AG08395 (cell line): ENCODE data around the gene RADIL.

Experiments
- DNase-seq: peaks from one replicate; pipeline ENCODE4 v3.0.0; 2012; ENCODE audit warnings: mixed read lengths, low spot score

The RADIL gene

DNA sequence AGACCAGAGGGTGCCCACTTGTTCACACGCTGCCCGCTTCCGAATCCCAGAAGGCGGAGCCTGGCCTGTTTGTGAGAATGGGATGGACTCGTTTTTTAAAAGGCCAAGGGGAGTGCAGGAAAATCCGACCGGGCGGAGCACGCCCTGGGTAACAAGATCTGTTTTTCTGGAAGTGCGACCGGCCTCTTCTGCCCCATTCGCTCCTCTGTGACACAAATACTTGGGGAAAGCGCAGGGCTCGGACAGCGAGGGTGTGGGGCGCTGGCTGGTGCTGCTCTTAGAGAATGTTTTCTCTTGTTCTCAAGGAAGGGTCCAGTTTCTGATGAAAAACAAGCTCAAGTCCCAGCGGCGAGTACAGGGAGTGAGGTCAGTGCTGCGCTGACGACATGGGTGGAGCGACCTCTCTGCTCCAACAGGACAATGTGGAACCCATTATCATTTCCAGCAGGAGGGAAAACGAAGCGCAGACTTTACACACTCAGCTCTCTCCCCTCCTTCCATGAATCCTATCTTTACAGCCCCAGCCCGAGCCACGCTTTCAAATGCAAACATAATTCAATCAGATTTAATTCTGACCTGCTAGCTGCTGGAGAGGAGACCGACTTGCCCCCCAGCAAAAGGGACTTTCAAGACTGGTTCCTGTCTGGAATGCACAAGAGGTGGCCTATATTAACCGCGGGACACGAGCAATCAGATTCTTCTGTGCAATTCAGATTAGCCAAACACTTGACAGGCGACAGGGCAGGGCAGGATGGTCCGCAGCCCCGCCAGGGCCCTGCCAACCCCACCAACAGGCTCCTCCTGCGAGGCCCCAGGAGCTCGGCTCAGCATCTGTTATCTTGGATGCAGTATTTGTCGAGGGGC lies 1.1 kb downstream of the RADIL start:
- peak; percentile 81 for DNase-seq

DNA sequence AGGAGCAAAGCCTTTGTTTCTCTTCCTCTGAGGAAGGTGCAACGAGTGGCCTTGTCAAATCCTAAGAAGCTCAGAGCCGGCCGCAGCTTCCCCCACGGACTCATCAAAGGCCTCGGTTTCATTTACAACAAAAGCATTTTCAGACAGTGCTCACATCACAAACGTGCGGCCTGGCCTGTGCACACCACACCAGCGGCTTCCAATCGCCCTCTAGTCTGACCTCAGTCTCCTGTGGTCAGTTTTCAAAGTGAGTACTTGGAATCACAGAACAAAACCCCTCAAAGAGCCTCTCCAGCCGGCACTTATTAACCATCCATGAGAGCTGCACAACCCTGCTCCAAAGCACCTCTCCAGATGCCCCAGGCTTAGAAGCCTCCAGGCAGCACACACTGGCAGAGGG lies 3.3 kb downstream of the RADIL start:
- no peak for DNase-seq

- DNase-seq, result no peak
Measured at GRCh38 chr7:4879396-4880081, 4.0 kb downstream of the RADIL start.

DNA sequence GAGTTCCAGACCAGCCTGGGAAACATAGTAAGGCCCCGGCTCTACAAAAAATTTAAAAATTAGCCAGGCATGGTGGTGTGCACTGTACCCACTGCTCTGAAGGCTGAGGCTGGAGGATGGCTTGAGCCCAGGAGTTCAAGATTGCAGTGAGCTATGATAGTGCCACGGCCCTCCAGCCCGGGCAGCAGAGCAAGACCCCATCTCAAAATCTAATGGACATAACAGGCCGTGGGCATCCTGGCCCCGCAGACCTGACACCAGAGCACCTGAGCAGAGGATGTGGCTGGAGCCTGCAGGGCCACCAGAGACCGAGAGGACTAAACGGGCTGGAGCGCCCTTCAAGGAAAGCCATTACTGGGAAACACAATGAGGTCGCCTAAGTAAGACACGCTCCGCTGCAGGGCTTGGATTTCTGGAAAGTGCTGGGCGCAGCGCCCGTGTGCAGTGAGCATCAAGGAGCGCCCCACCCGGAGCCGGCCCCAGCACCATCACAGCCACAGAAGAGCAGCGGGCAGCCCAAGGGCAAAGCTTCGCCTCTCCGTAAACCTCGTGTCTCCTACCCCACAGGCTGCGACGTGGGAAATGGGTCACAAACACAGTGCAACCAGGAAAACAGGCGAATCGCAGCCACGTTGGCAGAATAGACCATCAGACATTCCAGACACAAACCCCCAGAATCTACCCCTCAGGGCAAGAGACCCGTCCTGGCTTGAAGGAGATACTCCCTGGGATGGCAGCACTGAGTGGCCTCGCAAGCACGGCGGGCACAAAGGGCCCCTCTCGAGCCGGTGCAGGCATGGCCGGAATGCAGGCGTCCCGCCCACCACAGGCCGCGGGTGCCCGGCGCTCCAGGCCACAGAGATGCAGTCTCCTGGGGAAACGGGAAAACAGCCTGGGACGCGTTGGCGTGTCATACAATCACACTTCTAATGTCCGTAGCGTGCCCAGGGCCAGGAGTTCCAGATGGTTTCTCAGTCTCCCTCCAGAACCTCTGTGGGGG lies 4.9 kb downstream of the RADIL start:
- DNase-seq, result no peak

DNA sequence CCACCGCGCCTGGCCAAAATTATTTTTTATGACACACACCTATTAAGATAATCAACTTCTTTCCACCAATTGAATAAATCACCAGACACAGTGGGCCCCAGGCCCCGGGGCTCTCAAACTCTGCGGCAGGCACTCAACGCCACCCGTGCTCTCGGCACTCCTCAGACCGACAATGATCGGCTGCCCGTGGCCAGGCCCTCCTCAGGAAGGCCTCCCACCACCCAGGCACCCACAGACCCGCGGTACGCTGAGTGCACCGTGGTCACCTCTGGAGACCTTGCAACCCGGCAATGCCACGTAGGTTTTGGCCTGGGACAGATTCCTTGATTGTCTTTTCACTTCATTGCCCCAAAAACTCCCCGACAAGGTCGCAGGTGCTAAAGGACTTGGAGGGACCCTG lies 6.9 kb downstream of the RADIL start:
- DNase-seq, result no peak

- no peak for DNase-seq
Measured at GRCh38 chr7:4875391-4875790, 8.1 kb downstream of the RADIL start.

- no peak for DNase-seq
Measured at GRCh38 chr7:4873071-4873944, 10.2 kb downstream of the RADIL start.

- no peak for DNase-seq
Measured at GRCh38 chr7:4871930-4872675, 11.4 kb downstream of the RADIL start.

DNA sequence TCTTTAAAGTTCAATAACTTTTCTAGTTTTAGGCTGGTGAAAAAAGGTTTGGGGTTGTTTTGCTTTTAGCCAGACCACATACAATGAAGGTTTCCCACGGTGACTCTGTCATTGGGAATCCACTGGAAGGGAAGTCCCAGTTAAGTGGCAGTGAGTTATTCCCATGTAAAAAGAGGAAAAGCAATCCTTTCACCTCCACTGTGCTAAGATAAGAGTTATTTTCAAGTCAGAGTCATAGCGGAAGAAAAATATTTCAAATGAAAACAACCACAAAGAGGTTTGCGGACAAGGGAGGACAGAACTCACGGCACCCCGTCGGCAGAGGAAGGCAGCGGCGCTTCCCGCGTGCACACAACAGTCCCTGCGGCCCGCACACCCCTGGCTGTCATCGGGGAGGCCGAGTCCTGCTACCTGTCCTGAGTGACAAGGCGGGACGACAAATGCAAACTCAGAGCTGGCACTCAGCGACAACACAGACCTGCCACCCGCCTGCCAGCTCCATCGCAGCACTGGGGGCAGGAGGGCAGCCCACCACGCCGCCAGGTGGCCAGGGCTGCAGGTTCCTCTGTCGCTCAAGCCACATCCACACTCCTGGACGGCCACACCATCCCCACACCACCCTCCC lies 12.3 kb downstream of the RADIL start:
- no peak for DNase-seq

DNA sequence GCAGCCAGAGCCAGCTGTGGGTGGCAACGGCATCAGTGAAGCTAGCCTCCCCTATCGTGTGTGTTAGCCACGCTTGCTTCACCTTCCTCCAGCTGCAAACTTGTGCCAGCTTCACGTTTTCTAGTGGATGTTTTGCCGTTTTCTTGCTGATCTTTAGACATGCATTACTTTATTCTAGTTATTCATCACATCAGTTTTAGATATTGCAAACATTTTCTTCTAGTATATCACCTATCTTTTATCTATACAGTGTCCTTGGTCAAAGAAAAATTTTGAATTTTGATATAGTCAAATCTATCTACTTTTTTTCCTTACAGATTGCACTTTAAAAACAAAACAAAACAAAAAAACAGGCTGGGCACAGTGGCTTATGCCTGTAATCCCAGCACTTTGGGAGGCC lies 15.0 kb downstream of the RADIL start:
- no peak for DNase-seq

GRCh38 chr7:4866528-4867496 lies 16.7 kb downstream of the RADIL start:
- no peak for DNase-seq

DNA sequence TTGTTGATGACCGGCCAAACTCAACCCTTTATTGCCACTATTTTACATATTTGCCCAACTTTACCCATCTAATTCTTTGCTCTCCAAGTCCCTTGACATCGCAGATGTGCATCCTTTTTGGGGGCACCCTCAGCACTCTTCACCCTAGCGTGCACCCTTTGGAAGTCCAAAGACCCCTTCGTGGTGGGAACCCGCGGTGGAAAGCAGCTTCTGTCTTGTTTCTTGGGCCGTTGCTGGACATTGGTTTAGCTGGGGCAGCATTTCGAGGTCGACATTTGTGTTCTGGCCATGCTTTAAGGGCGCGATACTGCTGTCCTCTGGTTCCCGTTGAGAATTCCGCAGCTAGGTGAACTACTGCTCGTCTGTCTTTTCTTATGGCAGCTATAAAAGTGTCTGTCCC lies 21.4 kb downstream of the RADIL start:
- DNase-seq, result no peak

DNA sequence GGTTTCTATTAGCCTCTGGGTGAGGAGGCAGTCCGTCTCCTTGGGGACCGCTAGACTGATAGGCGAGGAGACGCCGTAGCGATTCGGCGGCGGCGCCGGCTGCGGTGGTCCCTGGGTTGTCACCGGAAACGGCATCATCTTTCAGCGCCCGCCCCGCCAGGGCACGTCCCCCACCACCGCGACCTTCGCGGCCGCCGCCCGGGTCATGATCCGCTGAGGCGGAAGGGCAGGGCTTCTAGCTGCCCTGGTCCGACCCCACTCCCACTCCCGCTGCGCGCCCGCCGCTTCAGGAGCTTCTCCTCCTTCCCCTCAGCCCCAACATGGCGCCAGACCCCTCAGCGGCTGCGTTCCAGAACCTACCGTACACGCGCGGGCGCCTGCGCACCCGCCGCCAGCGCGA lies 21.8 kb downstream of the RADIL start, which contains the start of gene PAPOLB:
PAPOLB (minus strand) TSS at position 358 of the 400 bp plus-strand sequence; CDS start at position 138, 220 bp downstream.
- no peak for DNase-seq

GRCh38 chr7:4861227-4861626 lies 22.3 kb downstream of the RADIL start:
- no peak for DNase-seq

DNA sequence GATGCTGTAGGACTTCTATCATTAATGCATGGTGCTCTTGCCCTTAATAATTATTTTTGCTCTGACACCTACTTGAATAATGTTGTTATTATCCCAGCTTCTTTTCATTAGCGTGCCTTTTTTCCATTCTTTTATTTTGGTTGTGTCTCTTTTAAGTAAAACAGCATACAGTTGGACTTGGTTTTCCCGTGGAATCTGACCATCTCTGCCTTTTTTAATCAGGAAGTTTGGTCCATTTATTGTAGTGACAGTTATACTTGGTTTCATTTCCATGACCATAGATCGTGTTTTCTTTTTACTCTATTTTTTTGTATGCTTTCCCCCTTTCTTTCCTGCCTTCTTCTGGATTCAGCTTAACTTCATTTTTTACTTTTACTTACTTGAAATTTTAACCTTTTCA lies 26.3 kb downstream of the RADIL start:
- DNase-seq, result no peak

DNA sequence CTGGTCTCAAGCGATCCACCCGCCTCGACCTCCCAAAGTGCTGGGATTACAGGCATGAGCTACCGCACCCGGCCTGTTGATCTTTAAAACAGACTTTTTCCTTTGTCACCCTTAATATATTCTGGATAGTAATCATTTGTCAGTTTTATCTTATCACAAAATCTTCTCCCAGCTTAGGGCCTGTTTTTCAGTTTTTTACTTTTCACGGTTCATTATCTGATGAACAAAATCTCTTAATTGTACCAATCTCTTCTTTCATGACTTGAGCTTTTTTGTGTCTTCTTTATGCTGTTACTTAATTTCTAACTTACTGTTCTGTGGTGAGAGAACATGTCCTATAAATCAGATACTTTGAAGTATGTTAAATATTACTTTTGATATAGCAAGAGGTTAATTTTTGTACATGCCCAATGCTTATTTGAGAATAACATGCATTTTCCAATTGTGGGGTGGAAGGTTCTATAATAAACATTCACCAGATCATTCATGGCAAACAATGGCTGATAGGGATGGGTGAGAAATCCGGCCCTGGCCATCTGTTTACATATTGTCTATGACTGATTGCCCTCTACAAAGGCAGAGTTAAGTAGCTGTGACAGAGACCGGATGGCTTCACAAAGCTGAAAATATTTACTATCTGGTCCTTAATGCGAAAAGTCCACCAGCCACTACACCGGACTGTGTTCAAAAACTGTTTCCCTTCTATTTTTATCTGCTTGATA lies 27.0 kb downstream of the RADIL start:
- DNase-seq, result no peak

DNA sequence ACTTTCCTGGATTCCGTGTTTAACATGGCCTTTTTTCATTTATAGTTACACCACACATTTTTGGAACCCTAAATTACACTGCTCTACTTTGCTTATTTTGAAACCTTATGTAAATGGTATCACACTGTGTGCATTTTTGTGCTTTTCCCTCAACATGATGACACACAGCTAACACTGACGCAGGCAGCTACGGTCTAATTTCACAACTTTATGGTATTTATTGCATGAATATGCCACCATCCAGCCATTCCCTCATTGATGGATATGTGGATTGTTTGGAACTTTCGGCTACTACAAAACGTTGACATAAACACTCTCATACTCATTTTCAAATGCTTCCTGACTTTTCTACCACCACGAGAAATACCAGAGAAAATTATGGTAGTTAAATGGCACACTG lies 28.6 kb downstream of the RADIL start:
- DNase-seq, result no peak
